ENCODE measurements around the gene IPO4. TPM values are rescaled to one million over a fixed set of nuclear protein-coding genes. Genes with fewer than 3 reads are reported as not detected.

IPO4 gene
- total and polyA plus RNA-seq, 9 of the 15 experiments (the other 6 are each of a cell fraction or from before 2014, with no cell fraction given): 7.3 to 122 (median 31.8) TPM

- peak; percentile 68; the same call in 1 of the 2 replicates for TF ChIP-seq TGIF2 (CRISPR knock-in tag; IDR thresholded peaks at IDR 0.05)
- no peak for TF ChIP-seq FOXM1 (IDR thresholded peaks at IDR 0.05; ENCODE audit: low read depth)
- no peak for TF ChIP-seq FOXM1 (CRISPR knock-in tag; IDR thresholded peaks at IDR 0.05; ENCODE audit: low read depth)
- TF ChIP-seq MYC (IDR thresholded peaks at IDR 0.05; ENCODE audit: low read depth, low read length): peak; percentile 54
- TF ChIP-seq MYC (CRISPR knock-in tag; IDR thresholded peaks at IDR 0.05; ENCODE audit: borderline replicate concordance, low read depth): no peak; the same call in 1 of the 2 replicates
- TF ChIP-seq ZNF707 (CRISPR knock-in tag; conservative IDR thresholded peaks at IDR 0.05): no peak
- no peak for TF ChIP-seq ZNF778 (CRISPR knock-in tag; IDR thresholded peaks at IDR 0.05)
- TF ChIP-seq GTF2A2 (tag; IDR thresholded peaks at IDR 0.05): no peak
- TF ChIP-seq SRSF7 (optimal IDR thresholded peaks at IDR 0.05; ENCODE audit: low read depth, low read length): no peak
- TF ChIP-seq KAT7 (CRISPR knock-in tag; IDR thresholded peaks at IDR 0.05; ENCODE audit: borderline replicate concordance): no peak
- no peak for TF ChIP-seq ZNF316 (IDR thresholded peaks at IDR 0.05)
- no peak for TF ChIP-seq PTTG1 (tag; IDR thresholded peaks at IDR 0.05; ENCODE audit: low read depth)
- 0 out of 2 replicates have a peak, but pooled peaks have one; percentile 43 for TF ChIP-seq RERE (CRISPR knock-in tag; IDR thresholded peaks at IDR 0.05; ENCODE audit: borderline replicate concordance)
- TF ChIP-seq MYNN (IDR thresholded peaks at IDR 0.05): no peak
- TF ChIP-seq MYNN (CRISPR knock-in tag; IDR thresholded peaks at IDR 0.05): no peak
- TF ChIP-seq CBX3 (IDR thresholded peaks at IDR 0.05; ENCODE audit: borderline replicate concordance in 1 of 2, low read length in 2 of 2): peak in 1 of 2 experiments; percentile 80; a peak in 1 of 3 replicates
- no peak for TF ChIP-seq ZNF77 (CRISPR knock-in tag; IDR thresholded peaks at IDR 0.05)
- no peak for TF ChIP-seq CBFA2T3 (IDR thresholded peaks at IDR 0.05)
- TF ChIP-seq RFX5 (IDR thresholded peaks at IDR 0.05; ENCODE audit: low read depth, low read length): no peak
- no peak for TF ChIP-seq HNRNPH1 (optimal IDR thresholded peaks at IDR 0.05; ENCODE audit: low read depth, low read length)
- TF ChIP-seq ZNF253 (CRISPR knock-in tag; conservative IDR thresholded peaks at IDR 0.05): no peak
- TF ChIP-seq ZNF239 (CRISPR knock-in tag; IDR thresholded peaks at IDR 0.05): no peak
- peak; percentile 95 for TF ChIP-seq ZFX (CRISPR knock-in tag; IDR thresholded peaks at IDR 0.05)
- TF ChIP-seq BRCA1 (IDR thresholded peaks at IDR 0.05): no peak
- no peak for TF ChIP-seq BRCA1 (CRISPR knock-in tag; IDR thresholded peaks at IDR 0.05)
- no peak for TF ChIP-seq GABPB2 (CRISPR knock-in tag; conservative IDR thresholded peaks at IDR 0.05)
- TF ChIP-seq NCOA6 (IDR thresholded peaks at IDR 0.05): peak; percentile 35; the same call in 1 of the 2 replicates
Measured at GRCh38 chr14:24195186-24196070, 6.8 kb upstream of the IPO4 start, which contains the start of gene TM9SF1 (continued).
